22Rv1 (cell line): ENCODE measurements around the gene MBP.
A peak's percentile ranks its signal among the peaks of the same experiment; 100 is the strongest.

Experiments used
- ZFX ChIP-seq: fragments of 450-650 bp; IDR thresholded peaks from 2 replicates; pipeline ENCODE4 v1.6.1; 2017; ENCODE audit warnings: antibody characterized with exemption, borderline replicate concordance
- TF ChIP-seq, protein P1 (sequence below): fragments of 450-650 bp; IDR thresholded peaks from 2 replicates; pipeline ENCODE4 v1.5.1; 2017; ENCODE audit warnings: mild to moderate bottlenecking

DNA sequence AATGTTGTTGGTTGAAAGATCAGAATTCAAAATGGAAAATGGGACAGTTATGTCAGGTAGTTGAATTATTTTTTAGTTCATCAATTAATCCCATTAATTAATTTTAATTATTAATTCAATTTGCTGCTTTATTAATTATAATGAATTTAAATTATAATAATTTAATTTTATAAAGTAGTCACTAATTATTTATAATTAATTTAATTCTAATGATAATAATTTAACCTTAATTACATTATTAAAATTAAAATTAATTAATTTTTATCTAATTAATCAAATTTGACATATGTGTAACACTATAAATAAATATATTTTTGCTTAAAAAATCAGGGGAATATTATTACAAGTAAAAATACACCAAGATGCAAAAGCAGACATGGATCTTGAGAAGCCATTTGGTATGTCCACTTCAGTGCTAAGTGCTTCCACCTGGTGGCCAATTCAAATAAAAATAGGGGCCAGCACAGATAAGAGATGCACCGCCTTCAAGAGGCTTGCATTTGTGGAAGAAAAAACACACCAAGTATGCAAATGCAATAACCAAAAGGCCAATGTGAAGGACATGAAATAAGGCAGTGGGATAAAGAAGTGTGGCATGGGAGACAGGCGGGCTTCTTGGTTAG is 73.2 kb downstream of the MBP start:
- TF ChIP-seq, protein P1, sequence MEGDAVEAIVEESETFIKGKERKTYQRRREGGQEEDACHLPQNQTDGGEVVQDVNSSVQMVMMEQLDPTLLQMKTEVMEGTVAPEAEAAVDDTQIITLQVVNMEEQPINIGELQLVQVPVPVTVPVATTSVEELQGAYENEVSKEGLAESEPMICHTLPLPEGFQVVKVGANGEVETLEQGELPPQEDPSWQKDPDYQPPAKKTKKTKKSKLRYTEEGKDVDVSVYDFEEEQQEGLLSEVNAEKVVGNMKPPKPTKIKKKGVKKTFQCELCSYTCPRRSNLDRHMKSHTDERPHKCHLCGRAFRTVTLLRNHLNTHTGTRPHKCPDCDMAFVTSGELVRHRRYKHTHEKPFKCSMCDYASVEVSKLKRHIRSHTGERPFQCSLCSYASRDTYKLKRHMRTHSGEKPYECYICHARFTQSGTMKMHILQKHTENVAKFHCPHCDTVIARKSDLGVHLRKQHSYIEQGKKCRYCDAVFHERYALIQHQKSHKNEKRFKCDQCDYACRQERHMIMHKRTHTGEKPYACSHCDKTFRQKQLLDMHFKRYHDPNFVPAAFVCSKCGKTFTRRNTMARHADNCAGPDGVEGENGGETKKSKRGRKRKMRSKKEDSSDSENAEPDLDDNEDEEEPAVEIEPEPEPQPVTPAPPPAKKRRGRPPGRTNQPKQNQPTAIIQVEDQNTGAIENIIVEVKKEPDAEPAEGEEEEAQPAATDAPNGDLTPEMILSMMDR, result peak; percentile 75
- no peak for TF ChIP-seq ZFX
